ENCODE results near the gene CDC45.

The CDC45 gene

GRCh38 chr22:19525666-19526065, 45.9 kb downstream of the CDC45 start:
- Histone ChIP-seq H3K4me3 (ENCODE audit: low read depth, low read length) (no peak overlapping the region), H3K36me3 (replicated peaks) (no peaks in the 10 kb centered on the region), H3K27me3 (replicated peaks) (peaks cover 8% of the 10 kb centered on the region), H3K27ac (no peak overlapping the region)
- TF ChIP-seq CTCF (IDR thresholded peaks at IDR 0.05; ENCODE audit: low read depth, low read length, missing control alignments): no peak
- no peak for DNase-seq
- in situ Hi-C loops (cut with HindIII; ENCODE audit: low pct_ligation_motif_present, low sequenced_read_pairs): no loop called here

GRCh38 chr22:19526076-19526701, 46.5 kb downstream of the CDC45 start:
- Histone ChIP-seq H3K36me3 (replicated peaks) (no peaks in the 10 kb centered on the region), H3K27ac (no peak overlapping the region), H3K27me3 (replicated peaks) (peaks cover 8% of the 10 kb centered on the region), H3K4me3 (ENCODE audit: low read depth, low read length) (no peak overlapping the region)
- in situ Hi-C loops (cut with HindIII; ENCODE audit: low pct_ligation_motif_present, low sequenced_read_pairs): no loop called here
- TF ChIP-seq CTCF (IDR thresholded peaks at IDR 0.05; ENCODE audit: low read depth, low read length, missing control alignments): no peak
- DNase-seq: no peak

- H3K36me3 ChIP-seq (replicated peaks): no peaks in the 10 kb centered on the region
- peaks cover 8% of the 10 kb centered on the region for H3K27me3 ChIP-seq (replicated peaks)
- no peak overlapping the region for H3K4me3 ChIP-seq (ENCODE audit: low read depth, low read length)
- in situ Hi-C loops (cut with HindIII; ENCODE audit: low pct_ligation_motif_present, low sequenced_read_pairs): no loop called here
- no peak for TF ChIP-seq CTCF (IDR thresholded peaks at IDR 0.05; ENCODE audit: low read depth, low read length, missing control alignments)
- no peak overlapping the region for H3K27ac ChIP-seq
- DNase-seq: no peak
Observed at GRCh38 chr22:19526702-19527111, 47.0 kb downstream of the CDC45 start.

- Histone ChIP-seq H3K36me3 (replicated peaks) (no peaks in the 10 kb centered on the region), H3K27ac (no peak overlapping the region), H3K27me3 (replicated peaks) (peaks cover 8% of the 10 kb centered on the region), H3K4me3 (ENCODE audit: low read depth, low read length) (no peak overlapping the region)
- no peak for DNase-seq
- in situ Hi-C loops (cut with HindIII; ENCODE audit: low pct_ligation_motif_present, low sequenced_read_pairs): no loop called here
- TF ChIP-seq CTCF (IDR thresholded peaks at IDR 0.05; ENCODE audit: low read depth, low read length, missing control alignments): no peak
Observed at GRCh38 chr22:19527321-19527721, 47.6 kb downstream of the CDC45 start.

GRCh38 chr22:19527861-19528417, 48.2 kb downstream of the CDC45 start:
- H3K27ac ChIP-seq: no peak overlapping the region
- no peaks in the 10 kb centered on the region for H3K36me3 ChIP-seq (replicated peaks)
- no peak for TF ChIP-seq CTCF (IDR thresholded peaks at IDR 0.05; ENCODE audit: low read depth, low read length, missing control alignments)
- H3K4me3 ChIP-seq (ENCODE audit: low read depth, low read length): no peak overlapping the region
- peaks cover 8% of the 10 kb centered on the region for H3K27me3 ChIP-seq (replicated peaks)
- in situ Hi-C loops (cut with HindIII; ENCODE audit: low pct_ligation_motif_present, low sequenced_read_pairs): no loop called here
- peak; percentile 33 for DNase-seq

GRCh38 chr22:19529811-19530210, 50.1 kb downstream of the CDC45 start:
- TF ChIP-seq CTCF (IDR thresholded peaks at IDR 0.05; ENCODE audit: low read depth, low read length, missing control alignments): no peak
- Histone ChIP-seq H3K27me3 (replicated peaks) (peaks cover 2% of the 10 kb centered on the region), H3K27ac (no peak overlapping the region), H3K4me3 (ENCODE audit: low read depth, low read length) (no peak overlapping the region), H3K36me3 (replicated peaks) (no peaks in the 10 kb centered on the region)
- in situ Hi-C loops (cut with HindIII; ENCODE audit: low pct_ligation_motif_present, low sequenced_read_pairs): no loop called here
- DNase-seq: no peak

All from brain microvascular endothelial cell (primary cell).